ENCODE data around the gene ZNF689.

The ZNF689 gene

GRCh38 chr16:30569281-30569680 is 40.9 kb downstream of the ZNF689 start:
- in situ Hi-C loops (cut with MboI; ENCODE audit: low pct_unique_long_range_greater_than_20kb, low sequenced_read_pairs): no loop called here

GRCh38 chr16:30567991-30568638 is 42.1 kb downstream of the ZNF689 start:
- peak; percentile 85 for DNase-seq
- in situ Hi-C loops (cut with MboI; ENCODE audit: low pct_unique_long_range_greater_than_20kb, low sequenced_read_pairs): no loop called here

More at GRCh38 chr16:30569281-30569680, 40.9 kb downstream of the ZNF689 start:
- DNase-seq: no peak

GRCh38 chr16:30567160-30567990 is 42.8 kb downstream of the ZNF689 start:
- in situ Hi-C loops (cut with MboI; ENCODE audit: low pct_unique_long_range_greater_than_20kb, low sequenced_read_pairs): no loop called here
- no peak for DNase-seq

- in situ Hi-C loops (cut with MboI; ENCODE audit: low pct_unique_long_range_greater_than_20kb, low sequenced_read_pairs): no loop called here
- DNase-seq: no peak
Measured at GRCh38 chr16:30566531-30566930, 43.7 kb downstream of the ZNF689 start.

GRCh38 chr16:30565984-30566383 is 44.2 kb downstream of the ZNF689 start:
- in situ Hi-C loops (cut with MboI; ENCODE audit: low pct_unique_long_range_greater_than_20kb, low sequenced_read_pairs): no loop called here
- DNase-seq: no peak

DNA sequence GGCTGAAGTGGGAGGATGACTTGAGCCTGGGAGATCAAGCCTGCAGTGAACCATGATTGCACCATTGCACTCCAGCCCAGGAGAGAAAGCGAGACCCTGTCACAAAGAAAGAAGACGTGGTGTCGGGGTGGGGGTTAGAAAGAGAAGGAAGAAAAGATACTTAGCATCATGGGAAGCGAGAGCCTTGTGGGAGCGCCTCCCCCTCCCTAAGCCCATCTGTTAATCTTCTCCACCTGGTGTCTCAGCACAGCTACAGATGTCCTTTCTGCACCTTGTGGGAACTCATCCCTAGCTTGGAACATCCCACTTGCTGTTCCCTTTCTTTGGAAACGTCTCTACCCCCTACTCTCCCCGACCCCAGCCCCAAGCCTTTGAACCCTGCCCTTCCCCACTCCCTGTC is 44.7 kb downstream of the ZNF689 start:
- no peak for DNase-seq
- in situ Hi-C loops (cut with MboI; ENCODE audit: low pct_unique_long_range_greater_than_20kb, low sequenced_read_pairs): no loop called here

DNA sequence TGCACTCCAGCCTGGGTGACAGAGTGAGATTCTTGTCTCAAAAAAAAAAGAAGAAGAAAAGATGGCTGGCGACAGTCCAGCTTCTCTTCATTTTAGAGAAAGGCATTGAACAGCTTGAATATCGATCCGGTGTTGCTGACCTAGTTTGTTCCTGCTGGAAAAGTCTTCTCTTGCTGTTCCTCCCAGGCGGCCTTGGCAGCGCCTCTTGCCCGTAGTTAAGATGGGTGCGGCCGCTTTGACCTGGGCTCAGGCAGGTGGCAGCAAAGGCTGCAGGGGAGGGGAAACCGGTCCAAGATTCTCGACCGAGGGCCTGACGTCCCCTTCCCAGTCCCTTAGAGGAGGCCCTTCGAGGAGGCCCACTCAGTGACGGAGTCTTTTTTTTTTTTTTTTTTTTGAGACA is 48.2 kb downstream of the ZNF689 start:
- in situ Hi-C loops (cut with MboI; ENCODE audit: low pct_unique_long_range_greater_than_20kb, low sequenced_read_pairs): no loop called here
- no peak for DNase-seq

- in situ Hi-C loops (cut with MboI; ENCODE audit: low pct_unique_long_range_greater_than_20kb, low sequenced_read_pairs): no loop called here
Measured at GRCh38 chr16:30561089-30561816, 48.9 kb downstream of the ZNF689 start.

GRCh38 chr16:30559690-30560089 is 50.5 kb downstream of the ZNF689 start:
- in situ Hi-C loops (cut with MboI; ENCODE audit: low pct_unique_long_range_greater_than_20kb, low sequenced_read_pairs): no loop called here
- DNase-seq: peak; percentile 45

More at GRCh38 chr16:30561089-30561816, 48.9 kb downstream of the ZNF689 start:
- peak; percentile 50 for DNase-seq

DNA sequence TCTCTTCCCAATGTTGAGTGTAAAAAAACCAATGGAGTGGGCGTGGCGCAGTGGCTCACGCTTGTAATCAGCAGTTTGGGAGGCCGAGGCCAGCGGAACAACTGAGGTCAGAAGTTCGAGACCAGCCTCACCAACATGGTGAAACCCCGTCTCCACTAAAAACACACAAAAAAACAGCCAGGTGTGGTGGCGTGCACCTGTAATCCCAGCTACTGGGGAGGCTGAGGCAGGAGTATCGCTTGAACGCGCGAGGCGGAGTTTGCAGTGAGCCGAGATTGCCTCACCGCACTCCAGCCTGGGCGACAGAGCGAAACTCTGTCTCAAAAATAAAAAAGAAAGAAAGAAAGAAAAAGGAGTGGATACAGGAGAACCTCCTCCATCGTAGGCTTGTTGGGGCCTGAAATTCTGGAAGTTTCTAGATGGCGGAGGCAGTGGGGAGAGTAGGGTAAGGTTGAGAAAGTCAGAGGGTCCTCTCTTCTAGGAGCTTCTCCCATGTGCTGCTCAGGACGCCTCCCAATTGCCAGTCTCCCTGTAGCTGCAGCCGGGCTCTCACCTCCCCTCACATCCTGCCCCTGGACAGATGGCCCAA is 51.3 kb downstream of the ZNF689 start:
- in situ Hi-C loops (cut with MboI; ENCODE audit: low pct_unique_long_range_greater_than_20kb, low sequenced_read_pairs): no loop called here
- DNase-seq: no peak

GRCh38 chr16:30557957-30558788 is 52.0 kb downstream of the ZNF689 start, which contains the start of gene ZNF764:
TSS of gene ZNF764 (minus strand) at chr16:30558374. CDS start at chr16:30558182, 192 bp downstream.
- DNase-seq: peak; percentile 97
- in situ Hi-C loops (cut with MboI; ENCODE audit: low pct_unique_long_range_greater_than_20kb, low sequenced_read_pairs): no loop called here

GRCh38 chr16:30557707-30557956 is 52.6 kb downstream of the ZNF689 start:
- DNase-seq: no peak
- in situ Hi-C loops (cut with MboI; ENCODE audit: low pct_unique_long_range_greater_than_20kb, low sequenced_read_pairs): no loop called here

GRCh38 chr16:30556125-30556473 is 54.1 kb downstream of the ZNF689 start:
- no peak for DNase-seq
- in situ Hi-C loops (cut with MboI; ENCODE audit: low pct_unique_long_range_greater_than_20kb, low sequenced_read_pairs): no loop called here

- no peak for DNase-seq
- in situ Hi-C loops (cut with MboI; ENCODE audit: low pct_unique_long_range_greater_than_20kb, low sequenced_read_pairs): no loop called here
Measured at GRCh38 chr16:30555315-30556124, 54.7 kb downstream of the ZNF689 start.

DNA sequence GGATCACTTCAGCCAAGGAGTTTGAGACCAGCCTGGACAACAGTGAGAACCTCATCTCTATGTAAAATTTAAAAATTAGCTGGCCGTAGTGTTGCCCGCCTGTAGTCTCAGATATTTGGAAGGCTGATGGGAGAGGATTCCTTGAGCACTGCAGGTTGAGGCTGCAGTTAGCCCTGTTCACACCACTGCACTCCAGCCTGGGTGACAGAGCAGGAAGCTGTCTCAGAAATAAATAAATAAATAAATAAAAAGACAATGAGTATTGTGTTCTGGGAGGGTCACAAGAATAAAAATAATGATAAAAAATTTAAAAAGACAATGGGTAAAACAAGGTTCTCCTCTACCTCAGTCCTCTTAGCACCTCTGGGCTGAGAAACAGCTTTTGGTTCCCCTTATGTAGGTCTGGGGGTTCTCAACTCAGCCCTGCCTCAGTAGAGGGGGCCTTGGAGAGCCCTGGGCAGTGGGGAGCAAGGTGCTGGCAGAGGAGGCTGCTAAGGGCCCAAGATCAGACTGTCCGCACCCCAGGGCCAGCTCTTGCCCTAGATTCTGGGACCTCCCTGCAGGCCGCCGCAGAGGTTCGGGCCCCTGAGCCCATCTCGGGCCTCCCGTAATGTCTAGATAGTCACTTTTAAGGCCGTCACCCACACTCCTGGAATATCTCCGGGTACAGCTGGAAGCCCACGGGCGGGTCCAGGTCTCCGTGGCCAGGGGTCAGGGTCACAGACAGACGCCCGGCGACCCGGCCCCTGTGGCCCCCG is 55.5 kb downstream of the ZNF689 start:
- DNase-seq: no peak
- in situ Hi-C loops (cut with MboI; ENCODE audit: low pct_unique_long_range_greater_than_20kb, low sequenced_read_pairs): no loop called here

DNA sequence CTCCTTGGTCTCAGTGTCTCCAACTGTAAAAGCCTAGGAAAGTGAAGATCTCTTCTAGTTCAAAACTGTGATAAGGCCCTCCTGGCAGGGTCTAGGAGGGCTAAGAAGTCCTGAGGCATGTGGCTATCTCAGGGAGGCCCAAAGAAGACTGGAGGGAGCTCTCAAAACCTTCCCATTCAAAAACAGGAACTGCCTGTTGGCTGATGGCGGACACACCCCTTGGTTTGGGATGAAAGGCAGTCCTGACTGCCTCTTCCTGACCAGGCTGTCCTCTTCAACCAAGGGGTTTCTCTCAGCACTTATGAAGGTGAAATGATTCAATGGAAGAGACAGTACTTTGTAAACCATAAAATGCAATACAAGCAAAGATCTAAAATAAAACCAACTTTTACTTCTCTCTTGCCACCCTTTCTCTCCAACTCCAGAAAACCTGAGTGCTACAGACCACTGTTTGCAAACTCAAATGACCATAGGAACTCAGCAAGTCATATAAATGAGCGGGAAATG is 56.7 kb downstream of the ZNF689 start:
- in situ Hi-C loops (cut with MboI; ENCODE audit: low pct_unique_long_range_greater_than_20kb, low sequenced_read_pairs): no loop called here
- DNase-seq: peak; percentile 49

- DNase-seq: no peak
- in situ Hi-C loops (cut with MboI; ENCODE audit: low pct_unique_long_range_greater_than_20kb, low sequenced_read_pairs): no loop called here
Measured at GRCh38 chr16:30552956-30553355, 57.2 kb downstream of the ZNF689 start.
